Mucosa of rectum (tissue), 2 donors: Measurements from ENCODE around the gene MLXIP.
A peak's percentile ranks its signal among the peaks of the same experiment; 100 is the strongest.

ENCODE experiments used
- H3K27ac ChIP-seq, 2 donors: one replicate each; pipeline ENCODE4 v1.7.0; 2013; ENCODE audit warnings: inconsistent platforms in 2 of 2, low read depth in 2 of 2, low read length in 2 of 2
- H3K27me3 ChIP-seq, 2 donors: one replicate each; pipeline ENCODE4 v1.7.0; 2013; ENCODE audit warnings: low read length in 2 of 2; ENCODE audit not compliant: control insufficient read depth in 2 of 2, insufficient read depth in 2 of 2
- H3K36me3 ChIP-seq, 2 donors: one replicate each; pipeline ENCODE4 v1.7.0; 2013; ENCODE audit warnings: low read length in 2 of 2; ENCODE audit not compliant: control insufficient read depth in 2 of 2, insufficient read depth in 2 of 2
- H3K4me1 ChIP-seq, 2 donors: one replicate each; pipeline ENCODE4 v1.7.0; 2013; ENCODE audit warnings: low read length in 2 of 2, mild to moderate bottlenecking in 1 of 2; ENCODE audit not compliant: control insufficient read depth in 2 of 2, insufficient read depth in 2 of 2
- H3K4me3 ChIP-seq, 2 donors: one replicate each; pipeline ENCODE4 v1.7.0; 2013; ENCODE audit warnings: low read length in 2 of 2
- H3K9ac ChIP-seq, 2 donors: one replicate each; pipeline ENCODE4 v1.7.0; 2013; ENCODE audit warnings: low read length in 2 of 2, low read depth in 1 of 2, mild to moderate bottlenecking in 1 of 2
- H3K9me3 ChIP-seq, 2 donors: one replicate each; pipeline ENCODE4 v1.7.0; 2013; ENCODE audit warnings: low read length in 2 of 2; ENCODE audit not compliant: control insufficient read depth in 2 of 2
- donor health status: healthy.
- donor health status: Normal muscosa, but diverticular disease.

The MLXIP gene, protein sequence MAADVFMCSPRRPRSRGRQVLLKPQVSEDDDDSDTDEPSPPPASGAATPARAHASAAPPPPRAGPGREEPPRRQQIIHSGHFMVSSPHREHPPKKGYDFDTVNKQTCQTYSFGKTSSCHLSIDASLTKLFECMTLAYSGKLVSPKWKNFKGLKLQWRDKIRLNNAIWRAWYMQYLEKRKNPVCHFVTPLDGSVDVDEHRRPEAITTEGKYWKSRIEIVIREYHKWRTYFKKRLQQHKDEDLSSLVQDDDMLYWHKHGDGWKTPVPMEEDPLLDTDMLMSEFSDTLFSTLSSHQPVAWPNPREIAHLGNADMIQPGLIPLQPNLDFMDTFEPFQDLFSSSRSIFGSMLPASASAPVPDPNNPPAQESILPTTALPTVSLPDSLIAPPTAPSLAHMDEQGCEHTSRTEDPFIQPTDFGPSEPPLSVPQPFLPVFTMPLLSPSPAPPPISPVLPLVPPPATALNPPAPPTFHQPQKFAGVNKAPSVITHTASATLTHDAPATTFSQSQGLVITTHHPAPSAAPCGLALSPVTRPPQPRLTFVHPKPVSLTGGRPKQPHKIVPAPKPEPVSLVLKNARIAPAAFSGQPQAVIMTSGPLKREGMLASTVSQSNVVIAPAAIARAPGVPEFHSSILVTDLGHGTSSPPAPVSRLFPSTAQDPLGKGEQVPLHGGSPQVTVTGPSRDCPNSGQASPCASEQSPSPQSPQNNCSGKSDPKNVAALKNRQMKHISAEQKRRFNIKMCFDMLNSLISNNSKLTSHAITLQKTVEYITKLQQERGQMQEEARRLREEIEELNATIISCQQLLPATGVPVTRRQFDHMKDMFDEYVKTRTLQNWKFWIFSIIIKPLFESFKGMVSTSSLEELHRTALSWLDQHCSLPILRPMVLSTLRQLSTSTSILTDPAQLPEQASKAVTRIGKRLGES

DNA sequence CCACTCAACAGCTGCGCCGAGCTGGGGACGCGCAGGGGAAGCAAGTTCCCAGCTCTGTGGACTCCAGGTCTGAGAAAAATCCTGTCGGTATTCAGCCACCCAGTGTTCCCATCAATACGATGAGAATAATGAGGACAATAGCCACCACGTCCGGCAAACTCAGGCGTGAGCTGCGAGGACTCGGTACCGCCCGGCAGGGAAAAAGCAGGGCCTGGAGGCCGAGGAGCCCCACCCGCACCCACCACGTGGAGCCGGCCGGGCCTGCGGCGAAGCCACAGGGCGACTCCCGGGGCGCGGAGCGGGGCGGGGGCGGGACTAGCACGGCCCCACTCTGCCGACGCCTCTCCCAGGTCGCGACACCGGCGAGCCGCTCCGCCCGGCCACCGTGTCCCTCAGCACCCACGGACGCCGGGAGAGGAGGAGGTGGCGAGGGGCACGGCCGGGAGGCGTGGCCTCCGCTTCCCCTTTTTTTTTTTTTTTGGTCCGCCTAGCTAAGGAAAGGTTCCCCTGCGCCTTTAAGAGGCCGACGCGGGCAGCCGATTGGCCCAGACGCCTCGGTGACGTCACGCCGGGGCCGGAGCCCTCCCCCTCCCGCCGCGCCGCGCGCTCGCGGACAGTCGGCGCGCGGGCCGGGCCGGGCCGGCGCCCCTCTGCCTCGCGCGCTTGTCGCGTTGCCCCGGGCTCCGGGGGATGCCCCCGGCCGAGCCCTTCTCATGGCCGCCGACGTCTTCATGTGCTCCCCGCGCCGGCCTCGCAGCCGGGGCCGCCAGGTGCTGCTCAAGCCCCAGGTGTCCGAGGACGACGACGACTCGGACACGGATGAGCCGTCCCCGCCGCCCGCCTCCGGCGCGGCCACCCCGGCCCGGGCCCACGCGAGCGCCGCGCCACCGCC lies at the start of gene MLXIP:
Gene MLXIP, plus strand, starts transcription at position 616 of the 892 bp plus-strand sequence. Its CDS starts 98 bp downstream, at position 714.
- Histone ChIP-seq H3K27ac (peak within 1 kb of the TSS; percentile 88 to 90), H3K4me3 (peak within 1 kb of the TSS; percentile 97 to 98), H3K36me3 (no peaks in the 10 kb centered on the region), H3K9me3 (no peaks in the 10 kb centered on the region), H3K9ac (peak within 1 kb of the TSS; percentile 85 to 98), H3K27me3 (no peaks in the 10 kb centered on the region), H3K4me1 (peaks cover 40 to 45% of the 10 kb centered on the region in 2 donors)

DNA sequence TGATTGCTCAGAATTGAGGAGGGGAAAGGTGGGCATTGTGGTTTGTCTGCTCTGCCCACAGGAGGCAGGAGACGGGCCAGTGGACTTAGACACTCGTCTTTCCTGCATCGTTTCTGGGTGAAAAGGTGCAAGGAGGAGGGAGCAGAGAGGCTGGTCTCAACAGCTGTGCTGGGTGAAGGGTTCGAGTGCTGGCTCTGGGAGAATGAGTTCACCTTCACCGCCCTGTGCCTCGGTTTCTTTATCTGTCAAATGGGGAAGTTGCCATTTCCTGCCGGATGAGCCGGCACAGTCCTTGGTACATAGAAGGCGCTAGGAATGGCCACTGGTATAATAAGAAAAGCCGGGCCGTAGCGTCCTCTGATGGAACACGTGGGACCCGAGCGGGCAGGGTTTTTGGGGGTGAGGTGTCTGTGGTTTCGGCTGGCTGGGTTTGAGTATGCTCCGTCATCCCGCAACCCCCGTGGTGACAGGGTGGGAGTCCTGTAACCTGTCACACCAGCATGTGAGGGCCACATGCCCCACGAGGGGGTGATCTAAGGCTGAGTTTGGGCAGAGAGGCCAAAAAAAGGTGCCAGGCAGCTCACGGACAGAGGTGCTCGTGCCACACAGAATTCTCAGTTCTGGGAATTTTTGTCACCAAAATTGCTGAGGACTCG lies 49.5 kb upstream of the MLXIP start:
- H3K9ac ChIP-seq: no peak overlapping the region
- no peaks in the 10 kb centered on the region for H3K4me1 ChIP-seq
- H3K9me3 ChIP-seq: no peaks in the 10 kb centered on the region
- no peak overlapping the region for H3K4me3 ChIP-seq
- no peak overlapping the region for H3K27ac ChIP-seq
- no peaks in the 10 kb centered on the region for H3K27me3 ChIP-seq
- H3K36me3 ChIP-seq: no peaks in the 10 kb centered on the region

DNA sequence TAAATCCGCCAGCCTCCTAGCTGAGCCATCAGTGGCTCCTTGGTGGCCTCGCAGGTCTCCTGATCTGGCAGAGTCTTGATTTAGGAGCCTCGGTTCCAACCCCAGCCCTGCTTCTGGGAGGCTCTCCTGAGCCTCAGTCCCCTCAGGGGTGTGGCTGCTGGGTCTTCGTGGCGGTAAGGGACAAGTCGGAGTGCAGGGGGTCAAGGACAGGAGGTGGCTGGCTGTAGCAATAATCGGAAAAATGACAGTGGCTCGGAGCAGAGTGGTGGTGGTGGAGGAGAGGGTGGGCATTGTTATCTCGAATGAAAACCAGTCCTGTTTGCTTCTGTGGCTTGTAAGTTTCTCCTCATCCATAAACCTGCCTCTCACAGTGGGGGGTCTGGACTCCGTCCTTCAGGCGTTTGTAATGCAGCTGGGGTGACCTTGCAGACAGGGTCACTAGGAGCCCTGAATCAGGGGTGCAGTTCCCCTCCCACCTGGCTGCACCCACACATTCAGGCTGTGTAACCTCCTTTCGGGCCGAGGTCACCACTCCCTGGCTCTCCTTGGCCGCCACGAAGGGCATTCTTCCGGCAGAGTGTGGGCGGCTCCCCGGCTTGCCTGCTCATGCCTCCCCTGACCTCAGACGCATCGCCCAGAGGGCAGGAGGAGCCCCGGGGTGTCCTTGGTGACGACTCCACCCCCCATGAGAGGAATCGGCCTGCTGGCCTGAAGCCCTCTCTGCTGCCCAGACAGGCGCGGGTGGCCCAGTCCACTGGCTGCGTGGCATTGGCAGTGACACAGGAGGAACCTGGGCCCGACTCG lies 48.7 kb upstream of the MLXIP start:
- H3K36me3 ChIP-seq: no peaks in the 10 kb centered on the region
- H3K4me3 ChIP-seq: no peak overlapping the region
- no peaks in the 10 kb centered on the region for H3K27me3 ChIP-seq
- no peak overlapping the region for H3K27ac ChIP-seq
- H3K4me1 ChIP-seq: no peaks in the 10 kb centered on the region
- H3K9me3 ChIP-seq: no peaks in the 10 kb centered on the region
- no peak overlapping the region for H3K9ac ChIP-seq

DNA sequence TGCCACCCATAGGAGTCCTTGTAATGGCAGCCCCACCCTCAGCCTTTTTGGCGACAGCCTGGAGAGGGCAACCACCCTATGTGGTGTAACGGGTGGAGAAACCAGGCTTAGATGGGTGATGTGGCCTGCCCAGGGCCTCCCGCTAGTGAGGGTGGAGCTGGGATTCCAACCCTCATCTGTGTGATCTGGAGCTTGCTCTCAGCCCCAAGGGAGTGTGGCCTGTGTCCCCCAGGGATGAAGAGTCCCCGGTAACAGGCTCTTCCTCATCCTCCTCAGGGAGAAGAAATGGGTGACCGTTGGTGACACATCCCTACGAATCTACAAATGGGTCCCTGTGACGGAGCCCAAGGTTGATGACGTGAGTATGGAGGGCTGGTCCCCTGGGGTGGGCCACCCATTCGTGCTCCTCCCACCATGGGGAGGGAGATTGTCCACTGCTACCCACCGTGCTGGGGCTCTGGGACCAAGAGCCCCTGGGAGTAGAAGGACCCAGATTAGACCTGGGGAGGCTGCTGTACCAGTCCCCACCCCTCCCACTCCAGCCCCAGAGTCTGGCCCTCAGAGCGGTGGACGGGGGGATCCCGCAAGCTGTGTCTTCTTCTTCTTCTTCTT lies 48.0 kb upstream of the MLXIP start:
- Histone ChIP-seq H3K9ac (no peak overlapping the region), H3K27ac (no peak overlapping the region), H3K36me3 (peaks cover 0 to 2% of the 10 kb centered on the region in 2 donors), H3K4me3 (no peak overlapping the region), H3K4me1 (no peaks in the 10 kb centered on the region), H3K9me3 (no peaks in the 10 kb centered on the region), H3K27me3 (no peaks in the 10 kb centered on the region)

DNA sequence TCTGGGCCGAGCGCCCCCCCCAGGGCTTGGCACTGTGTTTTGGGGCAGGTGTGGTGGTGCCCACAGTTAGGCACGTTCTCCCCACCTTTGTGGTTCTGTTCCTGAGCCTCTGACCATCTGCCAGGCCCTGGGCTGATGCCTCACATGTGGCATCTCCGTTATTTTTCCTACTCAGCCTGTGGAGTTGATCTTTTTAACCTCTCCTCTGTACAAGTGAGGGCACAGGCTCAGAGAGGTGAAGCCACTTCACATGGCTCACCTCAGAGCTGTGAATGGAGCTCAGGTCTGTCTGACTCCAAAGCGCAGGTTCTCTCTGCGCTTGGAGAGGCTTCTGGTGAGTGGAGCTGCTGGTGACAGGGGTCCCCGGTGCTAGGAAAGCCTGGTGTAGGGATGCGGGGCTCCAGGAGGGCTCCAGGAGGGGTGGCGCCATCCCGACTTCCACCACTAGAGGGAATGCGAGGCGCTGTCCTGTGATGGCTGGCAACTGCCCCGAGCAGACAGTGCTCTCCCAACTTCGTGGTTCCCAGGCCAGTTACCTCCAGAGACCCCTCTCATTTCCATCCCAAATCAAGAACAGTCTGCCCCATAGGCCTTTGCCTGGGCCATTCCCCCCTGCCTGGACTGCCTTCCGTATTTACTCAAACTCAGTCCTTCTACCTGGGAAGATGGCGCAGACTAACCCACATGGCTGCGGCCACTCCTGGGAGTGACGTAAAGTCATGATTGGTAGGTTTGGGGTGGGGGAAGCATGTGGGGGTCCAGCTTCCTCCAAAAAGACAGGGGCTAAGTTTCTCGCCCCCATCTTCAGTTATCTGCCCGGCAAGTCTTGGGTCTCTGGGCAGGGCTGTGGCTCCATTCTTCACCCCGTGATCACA lies 47.0 kb upstream of the MLXIP start:
- H3K36me3 ChIP-seq: peaks cover 4 to 5% of the 10 kb centered on the region in 2 donors
- H3K27ac ChIP-seq: no peak overlapping the region
- H3K9me3 ChIP-seq: no peaks in the 10 kb centered on the region
- H3K27me3 ChIP-seq: no peaks in the 10 kb centered on the region
- H3K4me1 ChIP-seq: no peaks in the 10 kb centered on the region
- H3K4me3 ChIP-seq: no peak overlapping the region
- H3K9ac ChIP-seq: no peak overlapping the region

DNA sequence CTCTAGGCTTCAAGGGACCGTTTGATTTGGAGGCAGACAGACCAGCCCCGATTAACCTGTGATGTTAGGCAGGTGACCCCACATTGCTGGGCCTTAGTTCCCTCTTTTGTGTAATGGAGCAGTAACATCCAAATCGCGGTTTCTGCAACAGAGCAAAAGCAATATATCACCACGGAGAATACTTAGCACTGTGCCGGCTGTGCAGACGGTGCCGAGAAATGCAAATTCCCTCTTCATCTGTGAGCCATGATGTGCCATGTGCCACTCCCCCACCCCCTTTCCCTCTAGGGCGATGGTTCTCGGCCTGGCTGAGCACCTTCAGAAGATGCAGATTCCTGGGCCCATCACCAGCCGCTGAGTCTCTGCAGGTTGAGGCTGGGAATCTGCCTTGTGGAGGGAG lies 46.0 kb upstream of the MLXIP start:
- H3K27me3 ChIP-seq: no peaks in the 10 kb centered on the region
- no peaks in the 10 kb centered on the region for H3K4me1 ChIP-seq
- no peaks in the 10 kb centered on the region for H3K9me3 ChIP-seq

DNA sequence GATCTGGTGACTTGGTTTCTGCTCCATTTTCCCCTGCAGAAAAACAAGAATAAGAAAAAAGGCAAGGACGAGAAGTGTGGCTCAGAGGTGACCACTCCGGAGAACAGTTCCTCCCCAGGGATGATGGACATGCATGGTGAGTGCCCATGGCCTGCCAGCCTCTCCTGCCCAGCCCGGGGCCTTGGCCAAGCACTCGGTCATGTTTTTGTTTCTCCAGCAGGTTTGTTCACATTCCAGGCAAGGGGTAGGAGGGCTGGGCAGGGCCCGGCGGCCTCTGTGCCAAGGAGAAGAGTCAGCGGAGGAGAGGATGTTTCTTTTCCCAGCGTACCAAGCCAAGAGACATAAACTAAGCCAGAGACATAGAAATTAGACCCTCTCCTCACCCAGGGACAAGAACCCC lies 43.3 kb upstream of the MLXIP start:
- peaks cover 0 to 4% of the 10 kb centered on the region in 2 donors for H3K4me1 ChIP-seq
- no peaks in the 10 kb centered on the region for H3K27me3 ChIP-seq
- no peak overlapping the region for H3K27ac ChIP-seq
- H3K4me3 ChIP-seq: no peak overlapping the region
- peaks cover 4 to 5% of the 10 kb centered on the region in 2 donors for H3K36me3 ChIP-seq
- no peak overlapping the region for H3K9ac ChIP-seq
- no peaks in the 10 kb centered on the region for H3K9me3 ChIP-seq

More for the DNA sequence above, 46.0 kb upstream of the MLXIP start:
- no peak overlapping the region for H3K9ac ChIP-seq
- H3K4me3 ChIP-seq: no peak overlapping the region
- peaks cover 4 to 5% of the 10 kb centered on the region in 2 donors for H3K36me3 ChIP-seq
- H3K27ac ChIP-seq: no peak overlapping the region

DNA sequence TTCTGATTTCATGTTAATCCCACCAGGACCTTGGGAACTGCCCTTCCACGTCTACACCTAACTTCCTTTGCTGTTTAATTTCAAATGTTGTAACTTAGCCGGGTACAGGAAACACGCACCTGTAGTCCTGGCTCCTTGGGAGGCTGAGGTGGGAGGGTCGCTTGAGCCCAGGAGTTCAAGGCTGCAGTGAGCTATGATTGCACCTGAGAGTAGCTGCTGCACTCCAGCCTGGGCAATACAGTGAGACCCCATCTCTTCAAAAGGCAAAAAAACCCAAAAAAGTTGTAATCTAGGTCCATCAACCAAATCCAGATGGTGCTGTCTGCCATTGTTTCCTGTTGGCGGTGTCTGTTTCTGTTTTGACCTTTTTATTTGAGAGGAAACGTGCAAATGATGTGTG lies 42.4 kb upstream of the MLXIP start:
- Histone ChIP-seq H3K36me3 (peaks cover 4 to 5% of the 10 kb centered on the region in 2 donors), H3K9me3 (no peaks in the 10 kb centered on the region), H3K4me3 (no peak overlapping the region), H3K4me1 (peaks cover 2 to 9% of the 10 kb centered on the region in 2 donors), H3K9ac (no peak overlapping the region), H3K27ac (no peak overlapping the region), H3K27me3 (no peaks in the 10 kb centered on the region)
